ENCODE results near the gene ZBTB32.

ZBTB32 gene

GRCh38 chr19:35736913-35737886 is 32.8 kb downstream of the ZBTB32 start:
- no peak for DNase-seq (ENCODE audit: low spot score)

GRCh38 chr19:35738021-35738886 is 33.9 kb downstream of the ZBTB32 start:
- no peak for DNase-seq (ENCODE audit: low spot score)

- DNase-seq (ENCODE audit: low spot score), result no peak
These were observed 34.5 kb downstream of the ZBTB32 start for GRCh38 chr19:35738887-35739229.

- DNase-seq (ENCODE audit: low spot score), result no peak
These were observed 35.1 kb downstream of the ZBTB32 start for GRCh38 chr19:35739275-35740107.

- no peak for DNase-seq (ENCODE audit: low spot score)
These were observed 35.7 kb downstream of the ZBTB32 start for GRCh38 chr19:35740108-35740422.

- DNase-seq (ENCODE audit: low spot score), result peak; percentile 99
These were observed 36.3 kb downstream of the ZBTB32 start for GRCh38 chr19:35740423-35741202.

- no peak for DNase-seq (ENCODE audit: low spot score)
These were observed 36.8 kb downstream of the ZBTB32 start for GRCh38 chr19:35741203-35741515.

GRCh38 chr19:35742121-35742724 is 37.9 kb downstream of the ZBTB32 start, which contains the start of gene IGFLR1:
Gene IGFLR1 (minus strand): TSS chr19:35742452. CDS start chr19:35741180, 1,272 bp downstream.
- no peak for DNase-seq (ENCODE audit: low spot score)

- DNase-seq (ENCODE audit: low spot score), result no peak
These were observed 39.5 kb downstream of the ZBTB32 start for GRCh38 chr19:35743640-35744429.

GRCh38 chr19:35744430-35745327 is 40.3 kb downstream of the ZBTB32 start:
- DNase-seq (ENCODE audit: low spot score), result peak; percentile 88

- DNase-seq (ENCODE audit: low spot score), result peak; percentile 98
These were observed 41.1 kb downstream of the ZBTB32 start, which contains the start of the genes PSENEN and U2AF1L4 for GRCh38 chr19:35745328-35746086. Gene PSENEN (plus strand): TSS chr19:35745651. CDS start chr19:35745931, 280 bp downstream. Gene U2AF1L4 (minus strand): TSS chr19:35745418. CDS start chr19:35745391, 27 bp downstream.

GRCh38 chr19:35746087-35746462 is 41.7 kb downstream of the ZBTB32 start:
- DNase-seq (ENCODE audit: low spot score), result no peak

- no peak for DNase-seq (ENCODE audit: low spot score)
These were observed 42.2 kb downstream of the ZBTB32 start for GRCh38 chr19:35746531-35746930.

GRCh38 chr19:35748106-35749020 is 44.0 kb downstream of the ZBTB32 start, which contains the start of gene LIN37:
Gene LIN37 (plus strand): TSS chr19:35748576. CDS start chr19:35748725, 149 bp downstream.
- DNase-seq (ENCODE audit: low spot score), result peak; percentile 99

- DNase-seq (ENCODE audit: low spot score), result no peak
These were observed 45.8 kb downstream of the ZBTB32 start for GRCh38 chr19:35750167-35750566.

GRCh38 chr19:35751839-35752745 is 47.7 kb downstream of the ZBTB32 start:
- DNase-seq (ENCODE audit: low spot score), result no peak
